Thyroid gland (tissue), 4 donors: ENCODE measurements around the gene GRXCR1.

Experiments
- CTCF ChIP-seq, 6 experiments: fragments of 200-600 bp in 3 of 6; fragments of 450-650 bp in 3 of 6; sonication (generic) in 3 of 6; IDR thresholded peaks; one replicate each; pipeline ENCODE4 v1.5.1; 2016 to 2019; ENCODE audit warnings: antibody characterized with exemption in 6 of 6, mild to moderate bottlenecking in 2 of 6, inconsistent platforms in 1 of 6, moderate library complexity in 1 of 6
- POLR2A ChIP-seq, 2 donors: fragments of 450-650 bp; IDR thresholded peaks; one replicate each; pipeline ENCODE4 v1.6.1; 2017; ENCODE audit warnings: antibody characterized with exemption in 2 of 2, mild to moderate bottlenecking in 2 of 2, moderate library complexity in 1 of 2

GRCh38 chr4:42855779-42856178, 36.7 kb upstream of the GRXCR1 start:
- TF ChIP-seq CTCF (IDR thresholded peaks at IDR 0.05) = no peak
- TF ChIP-seq POLR2A (IDR thresholded peaks at IDR 0.05) = no peak
